GM12873 (cell line): ENCODE results near the gene GTF2A2.

Experiments used
- CTCF ChIP-seq: IDR thresholded peaks from 2 replicates; pipeline ENCODE4 v1.5.1; 2012; ENCODE audit warnings: low read depth, mild to moderate bottlenecking, moderate library complexity, low read length, control low read depth; ENCODE audit not compliant: insufficient read depth; ENCODE audit errors: missing control alignments

The GTF2A2 gene

GRCh38 chr15:59616379-59616778, 40.9 kb downstream of the GTF2A2 start:
- TF ChIP-seq CTCF: no peak

GRCh38 chr15:59615661-59616060, 41.7 kb downstream of the GTF2A2 start:
- TF ChIP-seq CTCF: no peak

- TF ChIP-seq CTCF: no peak
These were observed 43.2 kb downstream of the GTF2A2 start for GRCh38 chr15:59614153-59614552.

- no peak for TF ChIP-seq CTCF
These were observed 45.7 kb downstream of the GTF2A2 start, which contains the start of gene GCNT3 for GRCh38 chr15:59611276-59612260. GCNT3 (plus strand) TSS chr15:59611783; CDS start chr15:59618239, 6,456 bp downstream.

GRCh38 chr15:59609730-59610712, 47.3 kb downstream of the GTF2A2 start:
- TF ChIP-seq CTCF: no peak

- no peak for TF ChIP-seq CTCF
These were observed 51.3 kb downstream of the GTF2A2 start for GRCh38 chr15:59605994-59606393.
